ENCODE results near the gene ZAR1L.

ZAR1L gene

GRCh38 chr13:32302461-32302860 lies 12.7 kb downstream of the ZAR1L start:
- DNase-seq (ENCODE audit: low read depth), result no peak

GRCh38 chr13:32300920-32301319 lies 14.2 kb downstream of the ZAR1L start:
- DNase-seq (ENCODE audit: low read depth), result no peak

GRCh38 chr13:32300406-32300805 lies 14.8 kb downstream of the ZAR1L start:
- DNase-seq (ENCODE audit: low read depth), result no peak

- no peak for DNase-seq (ENCODE audit: low read depth)
These were observed 15.3 kb downstream of the ZAR1L start for GRCh38 chr13:32299893-32300292.

- no peak for DNase-seq (ENCODE audit: low read depth)
These were observed 16.5 kb downstream of the ZAR1L start for GRCh38 chr13:32298695-32299094.

GRCh38 chr13:32297206-32297605 lies 18.0 kb downstream of the ZAR1L start:
- DNase-seq (ENCODE audit: low read depth), result no peak

GRCh38 chr13:32285633-32285965 lies 29.6 kb downstream of the ZAR1L start:
- no peak for DNase-seq (ENCODE audit: low read depth)

- DNase-seq (ENCODE audit: low read depth), result peak; percentile 41
These were observed 30.1 kb downstream of the ZAR1L start for GRCh38 chr13:32284927-32285632.

GRCh38 chr13:32282096-32282711 lies 33.0 kb downstream of the ZAR1L start:
- DNase-seq (ENCODE audit: low read depth), result no peak

GRCh38 chr13:32281096-32281495 lies 34.1 kb downstream of the ZAR1L start:
- no peak for DNase-seq (ENCODE audit: low read depth)

- peak; percentile 55 for DNase-seq (ENCODE audit: low read depth)
These were observed 36.7 kb downstream of the ZAR1L start for GRCh38 chr13:32278426-32278825.

DNA sequence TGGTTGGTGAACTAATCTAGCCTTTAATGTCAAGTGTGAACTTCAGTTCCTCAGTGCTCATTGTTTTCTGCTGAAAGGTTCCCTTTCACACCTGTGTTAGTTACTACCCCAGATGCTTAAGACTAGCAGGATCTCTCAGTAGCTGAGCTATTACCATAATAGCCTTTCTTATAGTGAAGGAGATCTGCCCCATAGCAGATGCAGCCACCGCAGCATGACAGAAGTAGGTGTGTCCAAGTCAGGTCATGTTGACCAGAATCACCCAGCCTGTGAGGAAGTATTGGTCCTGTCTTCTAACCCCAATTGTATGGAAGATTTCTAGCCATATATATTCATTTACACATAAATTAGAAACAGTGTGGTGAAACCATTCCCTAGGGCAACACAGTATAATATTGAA lies 37.3 kb downstream of the ZAR1L start:
- no peak for DNase-seq (ENCODE audit: low read depth)

- no peak for DNase-seq (ENCODE audit: low read depth)
These were observed 43.0 kb downstream of the ZAR1L start for GRCh38 chr13:32272021-32272683.

GRCh38 chr13:32267836-32268439 lies 47.2 kb downstream of the ZAR1L start:
- no peak for DNase-seq (ENCODE audit: low read depth)

DNA sequence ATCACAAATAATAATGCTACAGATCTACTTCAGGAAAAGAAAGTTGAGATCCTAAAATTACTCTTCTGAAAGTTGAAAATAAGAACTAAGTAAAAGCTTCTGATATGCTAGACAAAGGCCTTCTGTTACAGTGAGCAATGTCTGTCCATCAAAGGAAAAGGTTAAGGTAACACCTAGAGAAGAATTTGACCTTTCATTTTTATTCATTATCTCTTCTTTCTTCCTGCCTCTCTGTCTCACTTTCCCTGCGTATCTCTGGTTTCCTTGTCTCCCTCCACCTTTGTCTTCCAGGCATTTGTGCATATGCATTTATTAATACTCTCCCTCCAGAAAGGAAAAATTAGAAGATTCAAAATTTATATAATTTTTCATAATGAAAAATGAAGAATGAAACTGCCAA lies 49.0 kb downstream of the ZAR1L start:
- DNase-seq (ENCODE audit: low read depth), result no peak

- DNase-seq (ENCODE audit: low read depth), result no peak
These were observed 49.4 kb downstream of the ZAR1L start for GRCh38 chr13:32265726-32266125.

- DNase-seq (ENCODE audit: low read depth), result peak; percentile 9
These were observed 50.8 kb downstream of the ZAR1L start for GRCh38 chr13:32264407-32264806.

DNA sequence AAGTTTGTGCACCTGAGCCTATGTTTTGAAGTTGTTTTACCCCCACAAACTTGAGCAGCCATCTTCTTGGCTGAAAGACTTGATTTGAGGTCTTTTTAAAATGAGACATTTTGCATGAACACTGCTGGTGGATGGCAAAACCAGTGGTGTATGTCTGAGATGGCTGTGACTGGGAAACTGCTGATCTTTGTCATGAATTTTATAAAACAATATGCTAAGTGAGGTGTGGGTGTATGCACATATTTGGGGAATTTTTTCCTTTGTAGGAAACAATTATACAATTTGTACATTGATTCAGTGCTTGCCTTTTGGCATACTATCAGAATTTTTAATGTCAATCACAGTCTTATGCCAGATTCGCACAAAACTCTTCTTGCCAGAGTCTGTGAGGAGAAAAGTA lies 52.5 kb downstream of the ZAR1L start:
- no peak for DNase-seq (ENCODE audit: low read depth)

- no peak for DNase-seq (ENCODE audit: low read depth)
These were observed 53.0 kb downstream of the ZAR1L start for GRCh38 chr13:32262165-32262564.

DNA sequence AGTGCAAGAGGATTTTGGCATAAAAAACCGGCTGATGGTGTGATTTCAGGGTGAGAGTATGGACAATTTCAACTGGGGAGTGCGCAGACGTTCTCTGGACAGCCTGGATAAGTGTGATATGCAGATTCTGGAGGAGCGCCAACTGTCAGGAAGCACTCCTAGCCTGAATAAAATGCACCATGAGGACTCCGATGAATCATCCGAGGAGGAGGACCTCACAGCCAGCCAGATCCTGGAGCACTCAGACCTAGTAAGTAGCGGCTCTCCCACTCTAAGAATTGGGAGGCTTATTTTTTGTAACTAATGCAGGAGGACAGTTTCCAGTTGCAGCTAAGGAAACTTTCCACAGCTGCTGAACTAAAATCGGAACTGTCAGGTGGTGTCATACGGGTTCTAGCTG lies 53.6 kb downstream of the ZAR1L start:
- DNase-seq (ENCODE audit: low read depth), result peak; percentile 60

GRCh38 chr13:32259116-32259515 lies 56.0 kb downstream of the ZAR1L start:
- DNase-seq (ENCODE audit: low read depth), result no peak

GRCh38 chr13:32257649-32258048 lies 57.5 kb downstream of the ZAR1L start:
- DNase-seq (ENCODE audit: low read depth), result no peak

- DNase-seq (ENCODE audit: low read depth), result no peak
These were observed 58.9 kb downstream of the ZAR1L start for GRCh38 chr13:32256243-32256642.

Data from stromal cell of bone marrow (primary cell).